Measurements from ENCODE around the gene TMEM43.
A peak's percentile ranks its signal among the peaks of the same experiment; 100 is the strongest.

TMEM43 gene

DNA sequence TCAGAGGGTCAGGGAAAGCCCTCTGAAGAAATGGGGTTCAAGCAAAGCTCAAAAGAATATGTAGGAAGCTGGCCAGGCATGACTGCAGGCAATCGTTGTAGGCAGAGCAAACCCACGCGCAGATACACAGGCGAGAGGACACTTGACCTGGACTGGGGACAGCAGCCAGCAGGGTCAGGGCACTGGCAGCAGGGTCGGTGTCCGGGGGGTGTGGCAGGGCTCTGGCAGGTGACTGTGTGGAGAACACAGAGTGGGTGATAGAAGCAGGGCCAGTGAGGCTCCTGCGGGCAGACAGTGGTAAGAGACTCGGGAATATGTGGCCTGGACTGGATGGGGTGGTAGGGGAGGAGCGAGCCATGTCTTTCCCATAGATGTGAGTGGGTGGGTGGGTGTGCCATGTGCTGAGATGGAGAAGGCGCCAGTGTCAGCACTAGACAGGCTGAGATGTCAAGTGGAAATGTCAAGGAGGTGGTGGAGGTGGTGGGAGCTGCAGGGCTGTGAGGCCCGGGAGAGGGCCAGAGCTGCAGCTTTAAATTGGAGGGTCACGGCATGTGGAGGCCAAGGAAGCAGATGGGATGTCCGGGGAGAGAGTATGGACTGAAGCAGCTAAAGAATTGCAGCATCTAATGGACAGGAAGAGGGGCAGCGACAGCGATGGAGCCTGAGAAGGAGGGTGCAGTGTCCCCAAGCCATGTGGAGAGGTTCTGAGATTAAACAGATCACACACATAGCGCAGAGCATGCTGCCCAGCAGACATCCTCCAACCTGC lies 13.4 kb downstream of the TMEM43 start:
- no peak for TF ChIP-seq POLR2A (IDR thresholded peaks at IDR 0.05; ENCODE audit: low read depth, low read length)
- no peak for FAIRE-seq
- no peak for DNase-seq (ENCODE audit: insufficient read length, low spot score)

DNA sequence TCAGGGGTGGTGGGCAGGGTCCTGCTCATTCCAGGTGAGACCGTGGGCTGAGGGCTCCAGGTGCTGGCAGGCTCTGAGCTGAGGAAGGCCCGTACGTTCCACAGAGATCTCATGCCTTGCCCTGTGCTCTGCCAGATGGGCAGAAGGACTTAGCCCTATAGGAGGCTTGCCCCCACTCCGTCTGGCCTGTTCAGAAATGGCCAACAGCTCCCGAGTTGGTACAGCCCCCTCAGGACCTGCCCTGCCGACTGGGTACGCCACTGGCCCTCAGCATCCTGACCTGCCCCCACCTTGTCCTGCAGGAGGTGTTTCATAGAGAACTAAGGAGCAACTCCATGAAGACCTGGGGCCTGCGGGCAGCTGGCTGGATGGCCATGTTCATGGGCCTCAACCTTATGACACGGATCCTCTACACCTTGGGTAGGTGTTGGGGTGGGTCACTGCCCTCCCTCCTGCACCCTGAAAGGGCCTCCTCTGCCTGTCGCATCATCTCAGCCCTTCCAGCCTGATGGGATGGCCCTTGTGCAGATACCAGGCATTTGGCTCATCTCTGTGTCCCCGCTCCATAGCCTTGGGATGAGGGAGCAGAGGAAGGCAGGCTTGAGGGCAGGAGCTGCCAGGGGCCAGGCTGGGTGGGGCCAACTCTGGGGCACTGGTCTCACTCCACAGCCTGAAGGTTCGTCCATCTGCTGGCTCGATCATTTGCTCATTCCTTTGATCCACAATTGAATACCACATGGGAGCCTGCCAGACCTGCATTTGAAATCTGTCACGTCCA lies 14.2 kb downstream of the TMEM43 start:
- DNase-seq (ENCODE audit: insufficient read length, low spot score) (no peak), FAIRE-seq (no peak)
- no peak for TF ChIP-seq POLR2A (IDR thresholded peaks at IDR 0.05; ENCODE audit: low read depth, low read length)

- TF ChIP-seq POLR2A (IDR thresholded peaks at IDR 0.05; ENCODE audit: low read depth, low read length), result no peak
- no peak for DNase-seq (ENCODE audit: insufficient read length, low spot score)
- no peak for FAIRE-seq
These were observed 14.9 kb downstream of the TMEM43 start for GRCh38 chr3:14139771-14140170.

DNA sequence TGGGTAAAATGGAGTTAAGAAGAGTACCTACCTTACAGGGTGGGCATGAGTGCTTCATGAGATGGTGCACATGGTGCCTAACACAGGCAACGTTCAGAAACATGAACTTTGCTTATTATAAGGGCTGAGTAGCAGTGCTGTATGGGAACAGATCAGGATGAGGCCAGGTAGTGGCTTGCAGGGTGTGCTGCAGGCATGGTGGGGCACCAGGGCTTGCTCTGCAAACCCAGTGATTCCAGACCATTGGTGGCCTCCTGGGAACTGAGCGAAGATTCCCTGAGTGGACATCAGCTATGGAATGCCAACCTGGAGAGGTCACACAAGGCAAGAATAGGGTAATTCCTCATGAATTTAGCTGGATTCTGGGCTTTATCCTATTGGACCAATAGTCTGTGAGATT lies 15.8 kb downstream of the TMEM43 start:
- no peak for FAIRE-seq
- TF ChIP-seq POLR2A (IDR thresholded peaks at IDR 0.05; ENCODE audit: low read depth, low read length), result no peak
- DNase-seq (ENCODE audit: insufficient read length, low spot score), result no peak

DNA sequence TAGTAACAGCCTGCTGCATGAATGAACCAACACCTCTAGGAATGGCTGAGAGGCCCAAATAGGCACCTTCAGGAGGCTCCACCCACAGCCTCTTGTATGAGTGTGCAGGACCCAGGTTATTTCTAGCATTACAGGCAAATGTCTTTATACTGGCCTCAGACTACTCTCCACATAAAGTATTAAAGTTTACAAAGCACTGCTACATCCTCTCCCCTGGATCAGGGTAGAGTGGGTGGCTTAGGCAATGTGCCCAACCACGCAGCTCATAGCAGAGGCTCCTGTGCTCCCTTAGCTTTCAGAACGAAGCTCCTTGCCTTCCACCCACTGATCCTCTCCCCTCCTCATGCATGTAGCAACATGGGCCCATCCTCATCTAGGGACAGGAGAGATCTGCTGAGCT lies 16.3 kb downstream of the TMEM43 start:
- DNase-seq (ENCODE audit: insufficient read length, low spot score), result no peak
- TF ChIP-seq POLR2A (IDR thresholded peaks at IDR 0.05; ENCODE audit: low read depth, low read length), result no peak
- FAIRE-seq, result no peak

- FAIRE-seq (no peak), DNase-seq (ENCODE audit: insufficient read length, low spot score) (no peak)
- no peak for TF ChIP-seq POLR2A (IDR thresholded peaks at IDR 0.05; ENCODE audit: low read depth, low read length)
These were observed 16.9 kb downstream of the TMEM43 start for GRCh38 chr3:14141602-14142341.

GRCh38 chr3:14142567-14143270 lies 17.9 kb downstream of the TMEM43 start:
- no peak for TF ChIP-seq POLR2A (IDR thresholded peaks at IDR 0.05; ENCODE audit: low read depth, low read length)
- DNase-seq (ENCODE audit: insufficient read length, low spot score) (no peak), FAIRE-seq (no peak)

DNA sequence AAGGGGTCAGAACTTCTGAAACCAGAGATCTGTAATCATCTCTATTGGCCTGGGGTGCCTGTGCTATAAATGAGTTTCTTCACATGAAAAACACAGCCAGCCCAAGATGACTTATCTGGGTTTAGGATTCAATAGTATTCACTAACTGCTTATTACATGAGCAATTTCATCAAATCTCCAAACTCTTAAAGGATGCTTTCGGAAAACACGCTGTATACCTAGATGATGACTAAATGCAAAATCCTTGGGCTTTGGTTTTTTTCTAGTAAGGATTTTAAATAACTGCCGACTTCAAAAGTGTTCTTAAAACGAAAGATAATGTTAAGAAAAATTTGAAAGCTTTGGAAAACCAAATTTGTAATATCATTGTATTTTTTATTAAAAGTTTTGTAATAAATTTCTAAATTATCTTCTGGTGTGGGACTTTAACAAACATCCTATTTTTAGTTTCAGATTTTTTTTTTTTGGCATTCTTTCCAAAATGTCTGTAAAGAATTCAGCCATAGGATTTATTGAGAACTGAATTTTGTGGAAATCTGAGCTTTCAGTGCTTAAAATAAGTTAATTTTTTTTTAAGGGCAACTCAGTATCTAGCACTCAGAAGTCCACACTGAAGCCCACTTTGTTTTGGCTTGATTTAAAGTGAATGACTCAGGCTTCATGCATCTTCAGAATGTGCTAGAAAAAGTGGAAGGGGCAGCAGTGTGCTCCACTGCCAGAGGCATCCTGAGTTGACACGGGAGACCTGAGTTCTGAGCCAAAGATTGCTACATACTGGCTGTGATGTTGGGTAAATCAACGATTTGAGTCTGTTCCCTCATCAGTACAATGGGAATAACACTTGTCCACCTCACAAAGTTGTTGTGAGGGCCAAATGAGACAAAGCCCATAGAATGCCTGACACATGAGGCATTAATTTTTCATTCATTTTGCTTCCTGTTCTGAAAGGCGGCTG lies 18.7 kb downstream of the TMEM43 start:
- TF ChIP-seq POLR2A (IDR thresholded peaks at IDR 0.05; ENCODE audit: low read depth, low read length), result no peak
- DNase-seq (ENCODE audit: insufficient read length, low spot score) (peak; percentile 49), FAIRE-seq (no peak)

DNA sequence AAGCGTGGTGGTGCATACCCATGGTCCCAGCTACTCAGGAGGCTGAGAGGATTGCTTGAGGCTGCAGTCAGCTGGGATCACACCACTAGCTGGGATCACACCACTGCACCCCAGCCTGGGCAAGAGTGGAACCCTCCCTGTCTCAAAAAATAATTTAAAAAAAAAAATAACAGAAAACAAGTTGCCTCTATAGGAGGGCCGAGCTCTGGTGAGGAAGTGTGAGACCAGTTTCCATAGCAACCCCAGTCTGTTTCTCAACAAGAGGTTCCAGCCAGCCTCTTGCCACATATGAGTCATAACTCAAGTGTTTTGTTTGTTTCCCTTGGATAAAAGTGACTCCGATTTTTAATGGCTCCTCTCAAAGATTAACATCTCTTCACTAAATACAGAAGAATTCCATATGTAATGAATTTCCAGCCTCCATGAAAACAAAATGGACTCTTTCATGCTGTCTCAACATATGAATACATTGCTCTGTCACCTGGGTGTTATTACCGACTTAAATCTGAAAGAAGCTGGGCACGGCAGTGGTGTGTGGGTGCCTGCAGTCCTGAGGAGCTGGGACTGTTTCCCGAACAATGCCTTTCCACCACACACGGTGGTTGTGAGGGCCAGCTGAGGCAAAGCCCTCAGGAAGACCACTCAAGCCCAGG lies 19.7 kb downstream of the TMEM43 start:
- no peak for TF ChIP-seq POLR2A (IDR thresholded peaks at IDR 0.05; ENCODE audit: low read depth, low read length)
- no peak for FAIRE-seq
- DNase-seq (ENCODE audit: insufficient read length, low spot score), result peak; percentile 88

- TF ChIP-seq POLR2A (IDR thresholded peaks at IDR 0.05; ENCODE audit: low read depth, low read length), result no peak
- FAIRE-seq (no peak), DNase-seq (ENCODE audit: insufficient read length, low spot score) (no peak)
These were observed 20.4 kb downstream of the TMEM43 start for GRCh38 chr3:14145236-14145635.

DNA sequence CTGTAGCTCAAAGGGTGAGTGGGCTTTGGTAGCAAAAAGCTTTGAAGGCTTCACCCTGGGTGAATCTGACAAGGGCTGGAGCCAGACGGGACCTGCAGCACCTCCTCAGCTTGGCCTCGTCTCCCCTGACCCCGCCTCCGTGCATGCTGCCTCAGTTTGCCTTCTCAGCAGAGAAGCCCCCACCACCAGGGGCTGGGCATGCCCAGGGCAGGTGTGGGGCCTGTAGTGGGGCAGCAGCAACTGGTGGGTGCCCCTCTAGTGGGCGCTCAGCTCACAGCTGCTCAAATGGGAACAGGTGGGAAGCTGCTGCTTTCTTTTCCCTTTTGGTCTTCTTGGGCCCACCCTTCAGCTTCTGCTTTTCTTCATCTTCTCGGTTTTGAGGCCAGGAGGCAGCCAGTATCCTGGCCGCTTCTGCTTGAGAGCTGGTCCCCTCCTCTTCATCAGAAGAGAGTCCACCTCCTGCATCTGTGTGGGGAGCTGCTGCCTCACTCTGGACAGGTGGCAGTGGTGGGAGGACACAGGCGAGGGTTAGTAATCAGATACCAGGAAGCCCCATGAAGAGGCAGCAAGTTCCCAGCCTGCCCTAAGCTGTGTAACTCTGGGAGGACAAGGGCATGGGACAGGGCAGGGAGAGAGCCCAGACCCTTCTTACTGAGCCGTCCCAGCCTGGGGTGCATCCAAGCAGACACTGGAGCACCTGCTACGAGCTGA lies 21.0 kb downstream of the TMEM43 start:
- DNase-seq (ENCODE audit: insufficient read length, low spot score) (no peak), FAIRE-seq (no peak)
- no peak for TF ChIP-seq POLR2A (IDR thresholded peaks at IDR 0.05; ENCODE audit: low read depth, low read length)
